ENCODE measurements around the gene TAS2R43.
"Not testable (repeated sequence)": the region's sequence is repeated elsewhere in the genome, so short reads cannot be mapped to it uniquely, and the experiment has no call there.

Gene TAS2R43

GRCh38 chr12:11059784-11060183 lies 32.3 kb downstream of the TAS2R43 start:
- no peak for DNase-seq (ENCODE audit: low read depth in 2 of 2)

DNA sequence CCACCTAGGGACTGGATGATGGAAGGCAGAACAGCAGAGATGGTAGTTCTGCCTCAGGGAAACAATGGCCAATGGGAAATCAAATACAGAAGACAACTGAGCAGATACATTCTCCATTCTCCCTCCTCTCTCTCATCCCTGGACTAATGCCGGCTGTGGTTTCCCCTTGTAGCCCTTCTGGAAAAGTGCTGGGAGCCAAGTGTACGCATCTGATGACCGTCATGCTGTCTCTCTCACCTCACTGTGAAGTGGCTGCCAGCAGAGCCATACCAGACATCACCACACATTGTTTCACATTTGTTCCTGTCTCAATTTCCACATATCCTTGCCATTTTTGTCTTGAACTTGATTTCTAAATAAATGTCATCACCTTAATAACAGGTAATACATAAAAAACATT lies 33.1 kb downstream of the TAS2R43 start:
- DNase-seq (ENCODE audit: low read depth in 2 of 2), result no peak

GRCh38 chr12:11055306-11055705 lies 36.8 kb downstream of the TAS2R43 start:
- no peak for DNase-seq (ENCODE audit: low read depth in 2 of 2)

DNA sequence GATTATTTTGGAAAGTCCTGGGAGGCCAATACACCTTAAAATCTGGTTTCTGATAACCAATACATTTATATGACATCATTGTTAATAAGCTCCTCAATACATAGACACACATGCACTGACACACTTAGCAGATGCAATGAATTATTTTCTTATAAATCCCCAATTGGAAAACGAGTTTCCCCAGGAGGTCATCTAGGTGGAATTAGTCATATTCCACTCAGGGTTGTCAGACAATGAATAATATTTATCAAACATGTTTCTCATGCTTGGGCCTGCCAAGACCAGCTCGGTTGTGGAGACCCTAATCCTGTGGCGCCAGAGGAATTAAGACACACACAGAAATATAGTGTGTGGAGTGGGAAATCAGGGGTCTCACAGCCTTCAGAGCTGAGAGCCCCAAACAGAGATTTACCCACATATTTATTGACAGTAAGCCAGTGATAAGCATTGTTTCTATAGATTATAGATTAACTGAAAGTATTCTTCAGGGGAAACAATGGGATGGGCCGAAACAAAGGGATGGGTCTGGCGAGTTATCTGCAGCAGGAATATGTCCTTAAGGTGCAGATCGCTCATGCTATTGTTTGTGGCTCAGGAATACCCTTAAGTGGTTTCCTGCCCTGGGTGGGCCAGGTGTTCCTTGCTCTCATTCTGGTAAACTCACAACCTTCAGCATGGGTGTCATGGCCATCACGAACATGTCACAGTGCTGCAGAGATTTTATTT lies 42.1 kb downstream of the TAS2R43 start:
- not testable (repeated sequence) for DNase-seq (ENCODE audit: low read depth in 2 of 2)

DNA sequence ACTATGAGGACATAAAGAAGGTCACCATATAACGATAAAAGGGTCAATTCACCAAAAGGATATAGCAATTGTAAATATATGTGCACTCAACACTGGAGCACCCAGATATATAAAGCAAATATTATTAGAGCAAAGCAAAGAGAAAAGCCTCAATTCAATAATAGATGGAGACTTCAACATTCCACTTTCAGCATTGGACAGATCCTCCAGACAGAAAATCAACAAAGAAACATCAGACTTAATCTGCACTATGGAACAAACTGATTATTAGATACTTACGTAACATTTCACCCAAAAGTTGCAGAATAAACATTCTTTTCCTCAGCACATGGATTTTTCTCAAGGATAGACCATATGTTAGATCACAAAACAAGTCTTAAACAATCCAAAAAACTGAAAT lies 50.7 kb downstream of the TAS2R43 start:
- not testable (repeated sequence) for DNase-seq (ENCODE audit: low read depth in 2 of 2)

Data from stimulated activated CD8-positive, alpha-beta memory T cell treated with anti-CD3 and anti-CD28 coated beads, Interleukin-7, amount 100 ng/mL, for 4 hours (primary cell).